ENCODE data around the gene BTBD10. TPM values are rescaled to one million over a fixed set of nuclear protein-coding genes. Genes with fewer than 3 reads are reported as not detected.

BTBD10 gene
- total and polyA plus RNA-seq, 2 experiments from 2014 or later: 38.6 to 56.7 TPM

DNA sequence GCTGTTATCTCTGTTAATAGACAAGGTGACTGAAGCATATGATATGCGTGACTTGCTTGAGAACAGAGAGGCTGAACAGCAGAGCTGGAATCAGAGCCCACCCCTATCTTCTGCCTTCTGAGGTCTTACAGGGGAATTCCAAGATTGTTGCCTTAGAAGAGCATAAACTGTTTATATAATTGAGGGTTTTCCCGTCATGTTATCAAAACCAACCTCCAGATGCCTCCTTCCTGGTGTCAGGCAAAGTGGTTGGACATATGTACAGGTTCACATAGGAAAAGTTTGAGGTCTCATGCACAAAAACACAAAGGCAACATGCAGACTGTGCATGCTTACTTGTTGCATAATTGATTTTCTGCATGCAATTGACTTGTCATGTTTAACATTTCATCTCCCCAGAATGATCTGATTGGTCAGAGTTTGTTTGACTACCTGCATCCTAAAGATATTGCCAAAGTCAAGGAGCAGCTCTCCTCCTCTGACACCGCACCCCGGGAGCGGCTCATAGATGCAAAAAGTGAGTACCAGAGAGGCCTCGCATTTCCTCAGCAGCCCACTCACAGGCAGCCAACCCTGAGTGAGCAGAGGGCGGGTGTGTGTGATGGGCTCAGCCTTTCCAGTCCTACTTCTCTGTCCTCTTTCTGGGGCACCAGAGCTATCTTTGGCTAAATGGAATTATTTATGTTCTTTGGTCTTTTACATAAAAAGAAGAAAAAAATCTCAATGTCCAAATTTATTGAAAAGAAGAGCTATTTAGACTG, 96.6 kb downstream of the BTBD10 start:
- no peaks in the 10 kb centered on the region for H3K27me3 ChIP-seq (replicated peaks; ENCODE audit: insufficient read depth)
- H3K36me3 ChIP-seq (ENCODE audit: low read depth): peaks cover 21% of the 10 kb centered on the region; the same call in 1 of the 2 replicates
- H3K4me1 ChIP-seq (ENCODE audit: insufficient read depth): peaks cover 15% of the 10 kb centered on the region
- DNase-seq: no peak
- in situ Hi-C loops (cut with MboI): no loop called here
- 0 out of 2 replicates have a peak, but pooled peaks cover 7% of the 10 kb centered on the region for H3F3A ChIP-seq (ENCODE audit: insufficient read depth)
- H2AFZ ChIP-seq: no peak overlapping the region
- no peaks in the 10 kb centered on the region for H3K79me2 ChIP-seq (ENCODE audit: insufficient read depth)
- no peak overlapping the region for H3K27ac ChIP-seq
- no peaks in the 10 kb centered on the region for H3K9me2 ChIP-seq (ENCODE audit: insufficient read depth)
- no peak overlapping the region for H3K4me3 ChIP-seq
- H4K20me1 ChIP-seq (ENCODE audit: insufficient read depth): no peaks in the 10 kb centered on the region
- TF ChIP-seq EZH2phosphoT487 (IDR thresholded peaks at IDR 0.05; ENCODE audit: insufficient read depth, low read depth): no peak
- TF ChIP-seq EZH2 (IDR thresholded peaks at IDR 0.05; ENCODE audit: insufficient read depth, poor library complexity, severe bottlenecking): no peak
- no peak overlapping the region for H3K9ac ChIP-seq
- no peak overlapping the region for H3K4me2 ChIP-seq (ENCODE audit: unreplicated experiment)
- H3K9me3 ChIP-seq (ENCODE audit: low read depth): no peaks in the 10 kb centered on the region
- 97 to 98% methylated on average over 7 of the region's 7 CpGs for WGBS, 2 experiments (ENCODE audit: low coverage in 1 of 2, low lambda C conversion rate in 2 of 2, missing lambda C conversion rate in 2 of 2)

DNA sequence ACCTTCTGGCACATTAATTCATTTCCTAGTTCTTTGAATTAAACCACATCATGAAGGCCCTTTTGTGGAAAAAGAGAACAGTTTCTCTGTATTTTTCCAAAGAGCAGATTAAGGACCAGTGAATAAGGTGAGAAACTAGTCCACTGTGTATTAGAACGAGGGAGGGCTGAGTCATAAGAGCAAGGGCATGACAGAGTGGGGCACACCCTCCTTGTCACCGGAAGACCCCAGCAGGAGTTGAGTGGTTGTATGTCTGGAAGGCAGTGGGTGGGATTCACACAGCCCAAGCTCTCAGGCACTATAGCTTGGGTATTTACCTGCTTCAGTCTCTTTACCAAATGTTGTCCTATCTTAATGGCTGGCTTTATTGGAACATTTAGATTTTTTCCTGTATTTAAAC, 98.6 kb downstream of the BTBD10 start:
- in situ Hi-C loops (cut with MboI): no loop called here
- Histone ChIP-seq H3K4me2 (ENCODE audit: unreplicated experiment) (no peak overlapping the region), H3F3A (ENCODE audit: insufficient read depth) (0 out of 2 replicates have a peak, but pooled peaks cover 7% of the 10 kb centered on the region)

DNA sequence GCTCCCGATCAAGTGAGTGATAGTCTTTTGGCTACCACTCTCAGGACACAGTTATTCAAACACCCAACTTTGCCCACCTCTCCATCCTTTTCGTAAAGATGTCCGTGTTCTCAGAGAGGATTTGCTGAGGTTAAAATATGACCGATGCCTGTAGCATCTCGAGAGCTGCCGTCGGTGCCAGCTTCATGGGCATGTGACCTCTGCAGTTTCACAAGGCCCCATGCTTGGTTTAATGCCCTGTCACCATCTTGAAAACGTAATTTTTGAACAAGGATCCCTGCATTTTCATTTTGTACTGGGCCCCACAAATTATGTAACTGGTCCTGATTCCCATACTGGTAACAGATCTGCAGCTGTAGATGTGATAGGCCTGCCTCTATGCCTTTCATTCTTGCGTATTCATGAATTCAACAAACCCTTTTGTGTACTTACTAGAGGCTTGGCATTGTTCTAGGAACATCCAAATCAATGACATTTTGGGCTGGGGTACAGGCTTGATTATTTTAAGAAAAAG, 100.4 kb downstream of the BTBD10 start:
- Histone ChIP-seq H3K36me3 (ENCODE audit: low read depth) (peaks cover 46% of the 10 kb centered on the region), H3K27me3 (replicated peaks; ENCODE audit: insufficient read depth) (no peaks in the 10 kb centered on the region), H2AFZ (no peak overlapping the region), H3K9ac (no peak overlapping the region), H3K4me1 (ENCODE audit: insufficient read depth) (peaks cover 19% of the 10 kb centered on the region), H3K4me3 (no peak overlapping the region), H3F3A (ENCODE audit: insufficient read depth) (peaks cover 19% of the 10 kb centered on the region; the same call in 1 of the 2 replicates), H3K9me3 (ENCODE audit: low read depth) (no peaks in the 10 kb centered on the region), H3K9me2 (ENCODE audit: insufficient read depth) (no peaks in the 10 kb centered on the region), H3K79me2 (ENCODE audit: insufficient read depth) (no peaks in the 10 kb centered on the region), H3K4me2 (ENCODE audit: unreplicated experiment) (no peak overlapping the region), H3K27ac (no peak overlapping the region), H4K20me1 (ENCODE audit: insufficient read depth) (no peaks in the 10 kb centered on the region)
- in situ Hi-C loops (cut with MboI): no loop called here
- no peak for TF ChIP-seq EZH2phosphoT487 (IDR thresholded peaks at IDR 0.05; ENCODE audit: insufficient read depth, low read depth)
- no peak for TF ChIP-seq EZH2 (IDR thresholded peaks at IDR 0.05; ENCODE audit: insufficient read depth, poor library complexity, severe bottlenecking)
- DNase-seq: no peak
- WGBS, 2 experiments (ENCODE audit: low coverage in 1 of 2, low lambda C conversion rate in 2 of 2, missing lambda C conversion rate in 2 of 2): 97% methylated on average over 9 of the region's 9 CpGs

More for the DNA sequence above, 98.6 kb downstream of the BTBD10 start:
- peaks cover 15% of the 10 kb centered on the region for H3K4me1 ChIP-seq (ENCODE audit: insufficient read depth)
- TF ChIP-seq EZH2 (IDR thresholded peaks at IDR 0.05; ENCODE audit: insufficient read depth, poor library complexity, severe bottlenecking): no peak
- TF ChIP-seq EZH2phosphoT487 (IDR thresholded peaks at IDR 0.05; ENCODE audit: insufficient read depth, low read depth): no peak
- peak; percentile 64 for DNase-seq
- no peaks in the 10 kb centered on the region for H3K9me3 ChIP-seq (ENCODE audit: low read depth)
- H3K4me3 ChIP-seq: no peak overlapping the region
- no peaks in the 10 kb centered on the region for H3K27me3 ChIP-seq (replicated peaks; ENCODE audit: insufficient read depth)
- peak overlapping the region; percentile 43 for H3K27ac ChIP-seq
- H3K36me3 ChIP-seq (ENCODE audit: low read depth): peaks cover 39% of the 10 kb centered on the region
- peak overlapping the region; percentile 18; the same call in 1 of the 2 replicates for H3K9ac ChIP-seq
- H2AFZ ChIP-seq: no peak overlapping the region
- no peaks in the 10 kb centered on the region for H3K79me2 ChIP-seq (ENCODE audit: insufficient read depth)
- H4K20me1 ChIP-seq (ENCODE audit: insufficient read depth): no peaks in the 10 kb centered on the region
- WGBS, 2 experiments (ENCODE audit: low coverage in 1 of 2, low lambda C conversion rate in 2 of 2, missing lambda C conversion rate in 2 of 2): 37 to 40% methylated on average over 2 of the region's 2 CpGs
- no peaks in the 10 kb centered on the region for H3K9me2 ChIP-seq (ENCODE audit: insufficient read depth)

DNA sequence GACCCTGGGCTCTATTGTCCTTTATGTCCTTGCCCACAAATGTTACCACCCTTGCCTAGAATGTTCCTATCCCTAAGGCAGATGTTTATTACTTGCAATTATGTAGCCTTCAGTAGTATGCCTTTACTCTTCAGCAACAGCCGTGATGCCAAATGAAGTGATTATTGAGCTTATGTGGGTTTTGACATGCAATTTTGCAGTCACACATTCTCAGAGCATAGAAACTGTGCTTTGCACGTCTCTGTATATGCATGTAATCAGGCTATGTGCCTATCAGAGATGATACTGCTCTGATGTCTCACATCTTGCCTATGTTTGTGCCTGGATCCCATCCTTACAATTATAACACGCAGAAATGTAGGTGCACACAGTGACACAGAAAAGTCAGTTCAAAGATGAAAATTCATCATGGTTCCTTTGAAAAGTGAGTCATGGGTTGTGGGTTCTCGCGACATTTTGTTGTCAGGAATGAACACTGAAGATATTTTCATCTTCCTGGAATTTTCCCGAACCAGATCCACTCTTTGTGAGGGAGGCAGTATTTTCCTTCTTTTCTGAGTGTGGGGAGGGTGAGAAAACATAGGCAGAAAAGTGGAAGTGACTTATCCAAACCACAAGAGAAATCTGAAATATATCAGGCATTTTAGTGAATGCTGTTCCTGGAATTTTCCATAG, 104.3 kb downstream of the BTBD10 start:
- Histone ChIP-seq H3K9ac (no peak overlapping the region), H3K27ac (peak overlapping the region; percentile 38), H3K4me1 (ENCODE audit: insufficient read depth) (peaks cover 13% of the 10 kb centered on the region), H3K36me3 (ENCODE audit: low read depth) (peaks cover 43% of the 10 kb centered on the region), H3K4me2 (ENCODE audit: unreplicated experiment) (no peak overlapping the region), H3F3A (ENCODE audit: insufficient read depth) (peaks cover 12% of the 10 kb centered on the region; the same call in 1 of the 2 replicates), H4K20me1 (ENCODE audit: insufficient read depth) (no peaks in the 10 kb centered on the region), H3K27me3 (replicated peaks; ENCODE audit: insufficient read depth) (no peaks in the 10 kb centered on the region), H3K9me3 (ENCODE audit: low read depth) (no peaks in the 10 kb centered on the region), H3K4me3 (no peak overlapping the region), H3K79me2 (ENCODE audit: insufficient read depth) (no peaks in the 10 kb centered on the region), H3K9me2 (ENCODE audit: insufficient read depth) (no peaks in the 10 kb centered on the region), H2AFZ (no peak overlapping the region)
- WGBS, 2 experiments (ENCODE audit: low coverage in 1 of 2, low lambda C conversion rate in 2 of 2, missing lambda C conversion rate in 2 of 2): 89 to 91% methylated on average over 6 of the region's 6 CpGs
- peak; percentile 63 for DNase-seq
- in situ Hi-C loops (cut with MboI): no loop called here
- TF ChIP-seq EZH2phosphoT487 (IDR thresholded peaks at IDR 0.05; ENCODE audit: insufficient read depth, low read depth): no peak
- TF ChIP-seq EZH2 (IDR thresholded peaks at IDR 0.05; ENCODE audit: insufficient read depth, poor library complexity, severe bottlenecking): no peak

All from GM23248 (cell line).